Body of pancreas (tissue), 4 donors: Measurements from ENCODE around the gene ADSS1. TPM values are rescaled to one million over a fixed set of nuclear protein-coding genes. Genes with fewer than 3 reads are reported as not detected.

ENCODE experiments used
- ATAC-seq: fragments of 150-250 bp; one replicate; pipeline ENCODE4 v1.9.1; 2016
- DNase-seq, 4 donors: peaks; one replicate each; pipeline ENCODE4 v3.0.0-alpha.2; 2019
- H3K27ac ChIP-seq, 4 donors: fragments of 200-600 bp; sonication (generic); 1 replicate in 3 of 4; 2 replicates in 1 of 4; pipeline versions ENCODE4 v1.5.1 to v1.6.1; 2016 to 2019; ENCODE audit warnings: mild to moderate bottlenecking in 1 of 4, mixed read lengths in 1 of 4, moderate library complexity in 1 of 4
- H3K27me3 ChIP-seq, 2 donors: fragments of 200-600 bp; sonication (generic); one replicate each; pipeline ENCODE4 v1.6.0; 2016; ENCODE audit warnings: mild to moderate bottlenecking in 1 of 2
- H3K36me3 ChIP-seq, 2 donors: fragments of 200-600 bp; sonication (generic); replicated peaks in 1 of 2; 2 replicates each; pipeline ENCODE4 v1.5.1; 2016; ENCODE audit warnings: low read depth in 2 of 2; ENCODE audit not compliant: insufficient read depth in 1 of 2
- H3K4me1 ChIP-seq: fragments of 200-600 bp; sonication (generic); one replicate; pipeline ENCODE4 v1.6.0; 2016
- H3K4me3 ChIP-seq, 2 donors: fragments of 200-600 bp; sonication (generic); 1 replicate in 1 of 2; 2 replicates in 1 of 2; pipeline ENCODE4 v1.5.1; 2016 to 2019
- H3K9me3 ChIP-seq, 3 donors: fragments of 200-600 bp; sonication (generic); 1 replicate in 2 of 3; 2 replicates in 1 of 3; pipeline ENCODE4 v1.5.1; 2016
- CTCF ChIP-seq, 7 experiments: fragments of 450-650 bp in 4 of 7; fragments of 200-600 bp in 3 of 7; sonication (generic) in 3 of 7; IDR thresholded peaks; one replicate each; pipeline ENCODE4 v1.5.1; 2016 to 2019; ENCODE audit warnings: antibody characterized with exemption in 7 of 7
- POLR2A ChIP-seq, 3 donors: fragments of 450-650 bp; IDR thresholded peaks; one replicate each; pipeline ENCODE4 v1.6.1; 2016; ENCODE audit warnings: antibody characterized with exemption in 3 of 3, mild to moderate bottlenecking in 2 of 3
- WGBS, 2 donors: methylation state at CpG; one replicate each; pipeline ENCODE4 v1.1.5; 2017; 5-methylcytosine and 5-hydroxymethylcytosine counted together
- intact Hi-C: fragments of 100-400 bp; cut with DNase I; formaldehyde crosslinking; loops from one replicate; pipeline ENCODE4 v1.15.1; 2023
- total RNA-seq, 2 donors: library from RNA; depleted of rRNA; stranded (reverse); fragments of >200 nt; gene quantifications; one replicate each; pipeline ENCODE4 v1.1.0, GENCODE V29; 2016

ADSS1 gene
- total RNA-seq, 2 donors from 2014 or later, result 4.0 to 4.7 TPM

GRCh38 chr14:104792945-104793702 lies 69.1 kb downstream of the ADSS1 start:
- Histone ChIP-seq H3K27ac (peak overlapping the region in 3 of 4 donors; percentile 10 to 75 (median 60)), H3K27me3 (no peaks in the 10 kb centered on the region), H3K4me1 (peaks cover 78% of the 10 kb centered on the region), H3K36me3 (peaks cover 0 to 2% of the 10 kb centered on the region in 2 donors), H3K9me3 (no peaks in the 10 kb centered on the region), H3K4me3 (no peak overlapping the region)
- TF ChIP-seq POLR2A (IDR thresholded peaks at IDR 0.05) (no peak), CTCF (IDR thresholded peaks at IDR 0.05) (no peak)
- ATAC-seq, result no peak
- DNase-seq, result no peak
- intact Hi-C loops, result no loop called here
- WGBS, 2 donors, result 72 to 79% methylated on average over 12 to 16 of the region's 16 CpGs

GRCh38 chr14:104793703-104793959 lies 69.6 kb downstream of the ADSS1 start:
- Histone ChIP-seq H3K36me3 (peaks cover 0 to 2% of the 10 kb centered on the region in 2 donors), H3K9me3 (no peaks in the 10 kb centered on the region), H3K4me1 (peaks cover 73% of the 10 kb centered on the region), H3K4me3 (no peak overlapping the region), H3K27me3 (no peaks in the 10 kb centered on the region), H3K27ac (peak overlapping the region in 1 of 4 donors; percentile 81)
- TF ChIP-seq POLR2A (IDR thresholded peaks at IDR 0.05) (no peak), CTCF (IDR thresholded peaks at IDR 0.05) (no peak)
- ATAC-seq, result no peak
- no peak for DNase-seq
- WGBS, 2 donors, result 70 to 78% methylated on average over 2 of the region's 2 CpGs
- intact Hi-C loops, result no loop called here

GRCh38 chr14:104794099-104794498 lies 70.1 kb downstream of the ADSS1 start:
- TF ChIP-seq POLR2A (IDR thresholded peaks at IDR 0.05) (no peak), CTCF (IDR thresholded peaks at IDR 0.05) (no peak)
- Histone ChIP-seq H3K4me3 (peak overlapping the region; percentile 50 to 56), H3K4me1 (peaks cover 69% of the 10 kb centered on the region), H3K36me3 (peaks cover 0 to 2% of the 10 kb centered on the region in 2 donors), H3K27ac (peak overlapping the region; percentile 68 to 81 (median 72)), H3K9me3 (no peaks in the 10 kb centered on the region), H3K27me3 (no peaks in the 10 kb centered on the region)
- ATAC-seq, result no peak
- DNase-seq, result peak; percentile 31 to 64 (median 56)
- intact Hi-C loops, result no loop called here
- WGBS, 2 donors, result 13 to 20% methylated on average over 1 to 15 of the region's 15 CpGs

DNA sequence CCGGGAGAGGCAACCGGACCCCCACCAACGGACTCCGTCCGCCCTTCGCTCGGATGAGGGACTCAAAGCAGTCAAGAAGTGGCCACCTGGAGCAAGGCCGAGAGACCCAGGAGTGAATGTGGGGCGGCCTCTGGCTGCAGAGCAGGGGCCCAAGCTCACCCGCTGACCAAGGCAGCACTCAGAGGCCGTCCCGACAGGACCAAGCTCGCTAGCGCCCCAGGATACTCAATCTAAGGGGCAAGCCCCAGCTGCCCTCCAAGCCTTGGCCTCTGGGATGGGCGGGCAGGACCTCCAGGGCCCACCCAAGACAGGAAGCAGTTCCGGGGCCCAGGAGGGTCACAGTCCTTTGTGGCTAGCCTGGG lies 70.6 kb downstream of the ADSS1 start:
- H3K27ac ChIP-seq, result peak overlapping the region; percentile 68 to 81 (median 72)
- 1 to 4% methylated on average over 16 of the region's 16 CpGs for WGBS, 2 donors
- ATAC-seq (peak; percentile 15), DNase-seq (peak in 3 of 4 donors; percentile 56 to 59 (median 57))
- TF ChIP-seq POLR2A (IDR thresholded peaks at IDR 0.05) (no peak), CTCF (IDR thresholded peaks at IDR 0.05) (peak in 2 of 7 experiments; percentile 18 to 23)
- intact Hi-C loops, result no loop called here
- H3K9me3 ChIP-seq, result no peaks in the 10 kb centered on the region
- H3K4me1 ChIP-seq, result peaks cover 69% of the 10 kb centered on the region
- H3K27me3 ChIP-seq, result no peaks in the 10 kb centered on the region
- H3K4me3 ChIP-seq, result peak overlapping the region; percentile 50 to 56
- H3K36me3 ChIP-seq, result peaks cover 0 to 2% of the 10 kb centered on the region in 2 donors
